HG02763 (cell line): ENCODE measurements around the gene USP15.
A peak's percentile ranks its signal among the peaks of the same experiment; 100 is the strongest.
"Not testable (repeated sequence)": the region's sequence is repeated elsewhere in the genome, so short reads cannot be mapped to it uniquely, and the experiment has no call there.

Experiments
- ATAC-seq: cut with Tn5 transposase; IDR thresholded peaks from one replicate; pipeline ENCODE4 v1.9.1; 2021; ENCODE audit warnings: mild to moderate bottlenecking, moderate library complexity; ENCODE audit not compliant: unreplicated experiment

The USP15 gene

GRCh38 chr12:62368430-62369223 lies 108.4 kb downstream of the USP15 start:
- not testable (repeated sequence) for ATAC-seq

DNA sequence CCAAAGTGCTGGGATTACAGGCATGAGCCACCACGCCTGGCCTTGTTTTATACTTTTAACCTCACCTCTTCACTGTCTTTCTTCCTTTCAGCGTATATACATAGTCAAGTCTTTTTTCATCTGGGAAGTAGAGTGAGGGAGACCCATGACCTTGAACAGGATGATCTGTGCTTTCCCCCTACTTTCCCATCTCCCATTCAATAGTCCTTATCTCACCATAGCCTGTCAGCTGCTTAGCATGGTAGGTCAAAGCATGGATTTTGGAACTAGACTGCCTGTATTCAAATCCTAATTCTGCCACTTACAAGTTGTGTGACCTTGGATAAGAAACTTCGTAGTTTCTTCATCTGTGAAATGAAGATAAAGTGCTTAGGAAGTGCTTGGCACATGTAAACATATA lies 110.0 kb downstream of the USP15 start:
- ATAC-seq: no peak

GRCh38 chr12:62371661-62372060 lies 111.5 kb downstream of the USP15 start:
- no peak for ATAC-seq

- ATAC-seq: no peak
These were observed 111.9 kb downstream of the USP15 start for GRCh38 chr12:62372134-62372533.

GRCh38 chr12:62372825-62373224 lies 112.6 kb downstream of the USP15 start:
- no peak for ATAC-seq

DNA sequence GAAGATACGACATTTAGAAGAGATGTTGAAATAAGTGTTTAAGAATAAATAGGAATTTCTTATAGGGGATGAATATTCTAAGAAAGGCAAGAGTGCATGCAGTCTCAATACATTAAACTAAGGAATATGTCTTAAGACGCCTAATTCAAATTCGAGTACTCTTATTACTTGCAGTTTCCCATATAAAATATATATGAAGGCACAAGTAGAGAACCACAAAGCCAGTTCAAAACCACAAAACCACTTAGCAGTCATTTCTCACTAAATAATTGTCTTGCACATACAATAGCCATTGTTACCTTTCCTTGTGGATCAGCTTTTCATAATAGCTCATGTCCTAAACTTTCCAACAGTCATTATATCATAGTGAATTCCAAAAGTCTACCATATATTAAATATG lies 115.4 kb downstream of the USP15 start:
- no peak for ATAC-seq

GRCh38 chr12:62379026-62379722 lies 119.0 kb downstream of the USP15 start:
- no peak for ATAC-seq

- ATAC-seq: no peak
These were observed 119.5 kb downstream of the USP15 start for GRCh38 chr12:62379723-62380045.

DNA sequence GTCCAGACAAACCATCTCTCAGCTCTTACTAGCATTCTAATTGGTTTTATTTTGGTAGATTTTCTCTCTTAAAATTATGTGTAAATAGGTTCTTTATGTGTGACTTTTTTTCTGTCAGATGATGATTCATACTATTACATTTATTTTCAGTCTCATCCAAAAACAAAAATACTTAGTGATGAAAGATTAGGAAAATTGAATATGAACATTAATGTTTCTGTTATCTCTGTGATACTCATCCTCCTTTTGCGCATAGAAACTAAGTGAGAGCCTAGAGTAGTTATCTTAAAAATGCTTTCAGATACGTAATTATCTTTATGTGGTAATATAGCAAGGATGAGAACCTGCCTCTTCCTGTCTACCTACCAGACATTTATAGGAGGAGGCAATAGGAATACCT lies 122.3 kb downstream of the USP15 start:
- ATAC-seq: no peak

- ATAC-seq: no peak
These were observed 136.5 kb downstream of the USP15 start for GRCh38 chr12:62396750-62397149.

DNA sequence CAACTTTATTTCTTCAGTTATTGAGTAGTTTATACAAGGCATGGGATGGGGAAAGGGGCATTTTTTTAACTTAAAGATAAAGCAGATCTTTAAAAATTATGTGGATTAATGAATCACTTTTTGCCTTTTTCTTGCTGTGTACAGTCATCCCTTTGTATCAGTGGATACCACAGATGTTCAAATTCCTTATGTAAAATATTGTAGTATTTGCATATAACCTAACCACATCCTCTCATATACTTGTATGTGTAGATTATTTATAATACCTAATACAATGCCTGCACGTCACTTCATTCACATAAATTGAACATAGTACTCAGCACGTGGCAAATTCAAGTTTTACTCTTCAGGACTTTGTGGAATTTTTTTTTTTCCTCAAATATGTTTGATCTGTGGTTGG lies 139.9 kb downstream of the USP15 start:
- ATAC-seq: no peak

DNA sequence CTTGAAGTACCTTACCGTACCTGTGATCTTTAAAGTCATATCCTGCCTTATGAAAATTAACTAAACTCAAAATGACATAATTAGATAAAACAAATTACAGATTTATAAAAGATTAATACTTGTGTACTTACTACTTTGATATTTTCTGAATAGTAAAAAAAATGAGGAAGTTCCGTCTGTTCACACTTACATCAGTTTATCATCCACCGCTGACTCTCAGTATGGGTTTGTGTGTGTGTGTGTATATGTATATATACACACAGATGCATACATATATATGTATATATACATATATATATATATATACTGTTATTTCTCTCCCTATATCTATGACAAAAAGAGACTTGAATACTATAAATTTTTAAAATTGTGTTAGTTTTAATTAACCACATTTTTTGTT lies 141.4 kb downstream of the USP15 start:
- no peak for ATAC-seq

DNA sequence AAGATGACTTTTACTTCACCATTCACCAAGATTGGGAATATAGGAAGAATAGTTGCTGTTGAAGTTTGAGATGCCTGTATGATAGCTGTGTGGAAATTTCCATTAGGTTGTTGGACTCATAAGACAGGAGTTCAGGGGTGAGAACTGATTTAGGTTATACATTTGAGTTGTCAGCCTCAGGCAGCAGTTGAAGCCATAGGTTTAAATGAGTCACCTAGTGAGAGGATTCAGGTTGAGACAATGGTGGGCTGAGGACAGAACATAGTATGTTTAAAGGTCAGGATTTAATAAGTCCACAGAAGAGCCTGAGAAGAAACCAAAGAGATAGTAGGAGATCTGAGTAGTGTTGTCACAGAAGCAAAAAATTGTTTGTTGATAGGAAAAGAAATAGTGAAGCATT lies 142.8 kb downstream of the USP15 start:
- no peak for ATAC-seq

DNA sequence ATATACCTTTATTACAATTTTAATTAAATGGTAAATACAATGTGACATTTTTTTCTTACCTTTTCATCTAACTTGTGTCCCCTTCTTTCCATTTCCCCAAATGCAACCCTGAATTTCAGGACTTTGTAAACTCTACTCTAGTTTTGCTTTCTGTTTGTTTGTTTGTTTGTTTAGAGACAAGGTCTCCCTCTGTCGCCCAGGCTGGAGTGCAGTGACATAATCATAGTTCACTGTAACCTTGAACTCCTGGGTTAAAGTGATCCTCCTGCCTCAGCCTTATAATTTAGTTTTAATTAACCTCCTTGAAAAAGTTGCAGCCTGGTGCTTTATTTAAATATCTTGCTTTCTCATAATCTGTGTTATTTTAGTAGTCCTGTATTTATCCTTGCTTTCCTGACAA lies 147.4 kb downstream of the USP15 start:
- ATAC-seq: no peak

DNA sequence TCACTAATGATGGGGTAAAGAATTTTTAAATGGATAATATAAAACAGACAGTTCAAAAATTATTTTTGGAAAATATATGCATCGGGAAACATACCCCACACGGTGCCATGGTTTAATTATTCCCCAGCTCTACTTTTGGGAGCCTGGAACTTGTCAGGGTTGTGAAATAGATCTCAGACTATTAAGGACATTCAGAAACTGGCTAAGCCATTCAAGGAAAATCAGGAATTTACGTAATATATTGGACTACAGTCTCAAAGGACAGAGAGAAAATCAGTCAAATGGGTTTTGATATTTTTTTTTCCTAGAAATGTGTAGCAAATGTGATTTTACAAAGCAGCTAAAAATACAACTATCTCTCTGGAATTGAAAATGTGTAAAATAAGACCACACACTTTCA lies 148.9 kb downstream of the USP15 start:
- no peak for ATAC-seq

DNA sequence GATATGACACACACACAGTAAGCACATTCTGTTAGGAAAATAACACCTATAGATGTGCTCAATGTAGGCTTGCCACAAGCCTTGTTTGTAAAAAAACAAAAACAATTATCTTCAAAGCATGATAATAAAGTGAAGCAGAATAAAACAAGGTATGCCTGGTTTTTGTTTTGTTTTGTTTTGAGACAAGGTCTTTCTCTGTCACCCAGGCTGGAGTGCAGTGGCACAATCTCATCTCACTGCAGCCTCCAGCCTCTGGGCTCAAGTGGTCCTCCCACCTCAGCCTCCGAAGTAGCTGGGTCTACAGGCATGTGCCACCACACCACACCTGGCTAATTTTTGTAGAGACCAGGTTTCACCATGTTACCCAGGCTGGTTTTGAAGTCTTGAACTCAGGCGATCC lies 154.0 kb downstream of the USP15 start:
- no peak for ATAC-seq

DNA sequence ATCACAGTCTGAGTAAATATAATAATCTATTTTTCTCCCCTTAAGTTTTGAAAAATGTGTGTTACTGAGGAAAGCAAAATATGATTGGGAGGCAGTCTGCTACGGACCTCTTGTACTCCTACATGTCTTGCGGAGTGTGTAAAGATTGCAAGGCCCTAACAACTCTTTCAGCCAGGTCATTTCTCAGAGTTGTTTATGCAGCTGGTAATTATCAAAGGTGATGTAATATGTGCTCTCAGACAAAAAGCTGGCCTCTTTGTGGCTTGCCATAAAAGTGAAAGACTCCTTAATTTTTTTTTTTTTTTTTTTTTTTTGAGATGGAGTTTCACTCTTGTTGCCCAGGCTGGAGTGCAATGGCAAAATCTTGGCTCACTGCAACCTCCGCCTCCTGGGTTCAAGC lies 165.9 kb downstream of the USP15 start:
- ATAC-seq: no peak

- no peak for ATAC-seq
These were observed 169.3 kb downstream of the USP15 start for GRCh38 chr12:62429457-62429856.

GRCh38 chr12:62434494-62435302 lies 174.5 kb downstream of the USP15 start:
- ATAC-seq: no peak

GRCh38 chr12:62435303-62436163 lies 175.3 kb downstream of the USP15 start:
- ATAC-seq: peak; percentile 77

GRCh38 chr12:62436164-62436503 lies 175.9 kb downstream of the USP15 start:
- ATAC-seq: peak; percentile 28
